Islet of Langerhans (tissue), 1 donor: ENCODE data around the gene C2orf69.
A peak's percentile ranks its signal among the peaks of the same experiment; 100 is the strongest.

ENCODE experiments used
- FAIRE-seq: peaks from one replicate; lab custom pipeline; 2011; peaks lifted over from hg19 to GRCh38; lab: Jason Lieb, UNC

The C2orf69 gene

GRCh38 chr2:199916980-199917379 lies 5.9 kb downstream of the C2orf69 start:
- FAIRE-seq = no peak

- no peak for FAIRE-seq
Observed at GRCh38 chr2:199922856-199923255, 11.8 kb downstream of the C2orf69 start.

- FAIRE-seq = no peak
Observed at GRCh38 chr2:199923924-199924323, 12.8 kb downstream of the C2orf69 start.

- FAIRE-seq = peak; percentile 76
Observed at GRCh38 chr2:199926806-199927205, 15.7 kb downstream of the C2orf69 start.

GRCh38 chr2:199928226-199928625 lies 17.1 kb downstream of the C2orf69 start:
- no peak for FAIRE-seq

- no peak for FAIRE-seq
Observed at GRCh38 chr2:199928626-199929025, 17.5 kb downstream of the C2orf69 start.

GRCh38 chr2:199929262-199929661 lies 18.2 kb downstream of the C2orf69 start:
- no peak for FAIRE-seq

- FAIRE-seq = no peak
Observed at GRCh38 chr2:199932312-199932855, 21.3 kb downstream of the C2orf69 start.

- peak; percentile 5 for FAIRE-seq
Observed at GRCh38 chr2:199933466-199933865, 22.4 kb downstream of the C2orf69 start.

- FAIRE-seq = no peak
Observed at GRCh38 chr2:199936554-199936953, 25.5 kb downstream of the C2orf69 start.

GRCh38 chr2:199940373-199940772 lies 29.3 kb downstream of the C2orf69 start:
- FAIRE-seq = peak; percentile 62

- FAIRE-seq = no peak
Observed at GRCh38 chr2:199943373-199943772, 32.3 kb downstream of the C2orf69 start.

- FAIRE-seq = peak; percentile 60
Observed at GRCh38 chr2:199946196-199946595, 35.1 kb downstream of the C2orf69 start.

- no peak for FAIRE-seq
Observed at GRCh38 chr2:199946836-199947235, 35.7 kb downstream of the C2orf69 start.

- FAIRE-seq = no peak
Observed at GRCh38 chr2:199950396-199950795, 39.3 kb downstream of the C2orf69 start.

- FAIRE-seq = peak; percentile 27
Observed at GRCh38 chr2:199951023-199951422, 39.9 kb downstream of the C2orf69 start.

GRCh38 chr2:199955007-199955338 lies 43.9 kb downstream of the C2orf69 start:
- no peak for FAIRE-seq

- no peak for FAIRE-seq
Observed at GRCh38 chr2:199955339-199956061, 44.4 kb downstream of the C2orf69 start, which contains the start of the genes MAIP1 and TYW5. TSS of gene MAIP1 (plus strand) at chr2:199955582. CDS start at chr2:199955799, 217 bp downstream. TSS of gene TYW5 (minus strand) at chr2:199955491. CDS start at chr2:199955470, 21 bp downstream.

- no peak for FAIRE-seq
Observed at GRCh38 chr2:199956062-199956380, 44.9 kb downstream of the C2orf69 start.

GRCh38 chr2:199958014-199958413 lies 46.9 kb downstream of the C2orf69 start:
- FAIRE-seq = no peak

GRCh38 chr2:199962203-199962602 lies 51.1 kb downstream of the C2orf69 start:
- FAIRE-seq = no peak

- FAIRE-seq = no peak
Observed at GRCh38 chr2:199966405-199966804, 55.3 kb downstream of the C2orf69 start.

- no peak for FAIRE-seq
Observed at GRCh38 chr2:199966976-199967375, 55.9 kb downstream of the C2orf69 start.

- no peak for FAIRE-seq
Observed at GRCh38 chr2:199968126-199968525, 57.0 kb downstream of the C2orf69 start.
